Astrocyte (in vitro differentiated cells and primary cell): Measurements from ENCODE around the gene SLC12A5. TPM values are rescaled to one million over a fixed set of nuclear protein-coding genes. Genes with fewer than 3 reads are reported as not detected.

Experiments used
- DNase-seq: peaks from one replicate; pipeline ENCODE4 v3.0.0-alpha.2; 2010; ENCODE audit warnings: low read depth
- FAIRE-seq: peaks from 2 replicates; lab custom pipeline; 2011; peaks lifted over from hg19 to GRCh38; lab: Jason Lieb, UNC
- H2AFZ ChIP-seq: 2 replicates; pipeline ENCODE4 v1.6.0; 2012; ENCODE audit warnings: low read depth, low read length, inconsistent platforms
- H3K27ac ChIP-seq: 2 replicates; pipeline ENCODE4 v1.5.1; 2011; ENCODE audit warnings: low read depth, low read length, inconsistent platforms
- H3K27me3 ChIP-seq: 2 replicates; pipeline ENCODE4 v1.6.0; 2011; ENCODE audit warnings: low read length, inconsistent platforms; ENCODE audit not compliant: insufficient read depth
- H3K36me3 ChIP-seq: 2 replicates; pipeline ENCODE4 v1.5.1; 2011; ENCODE audit warnings: low read length, inconsistent platforms; ENCODE audit not compliant: insufficient read depth
- H3K4me1 ChIP-seq: 2 replicates; pipeline ENCODE4 v1.5.1; 2011; ENCODE audit warnings: low read length, inconsistent platforms; ENCODE audit not compliant: insufficient read depth
- H3K4me2 ChIP-seq: 2 replicates; pipeline ENCODE4 v1.6.0; 2012; ENCODE audit warnings: low read length, inconsistent platforms
- H3K4me3 ChIP-seq: 2 replicates; pipeline ENCODE4 v1.5.1; 2011; ENCODE audit warnings: low read depth, mild to moderate bottlenecking, low read length, inconsistent platforms; ENCODE audit not compliant: insufficient read depth
- H3K79me2 ChIP-seq: 2 replicates; pipeline ENCODE4 v1.6.0; 2012; ENCODE audit warnings: mild to moderate bottlenecking, low read length, inconsistent platforms; ENCODE audit not compliant: insufficient read depth
- H3K9ac ChIP-seq: 2 replicates; pipeline ENCODE4 v1.6.0; 2012; ENCODE audit warnings: mild to moderate bottlenecking, low read length, inconsistent platforms
- H3K9me3 ChIP-seq: 2 replicates; pipeline ENCODE4 v1.5.1; 2012; ENCODE audit warnings: low read depth, mild to moderate bottlenecking, low read length, inconsistent platforms; ENCODE audit not compliant: insufficient read depth
- H4K20me1 ChIP-seq: 2 replicates; pipeline ENCODE4 v1.6.0; 2012; ENCODE audit warnings: low read length, inconsistent platforms; ENCODE audit not compliant: insufficient read depth
- H3K27ac Mint-ChIP-seq: one replicate; pipeline ENCODE4 v1.8.0; 2021; ENCODE audit warnings: mild to moderate bottlenecking, mixed read lengths; ENCODE audit not compliant: unreplicated experiment
- H3K27me3 Mint-ChIP-seq: one replicate; pipeline ENCODE4 v1.8.0; 2021; ENCODE audit warnings: low read depth, mixed read lengths; ENCODE audit not compliant: unreplicated experiment
- H3K36me3 Mint-ChIP-seq: one replicate; pipeline ENCODE4 v1.8.0; 2021; ENCODE audit warnings: low read depth, mixed read lengths; ENCODE audit not compliant: unreplicated experiment
- H3K4me1 Mint-ChIP-seq: one replicate; pipeline ENCODE4 v1.8.0; 2021; ENCODE audit warnings: low read depth, mixed read lengths; ENCODE audit not compliant: unreplicated experiment
- H3K4me3 Mint-ChIP-seq: one replicate; pipeline ENCODE4 v1.8.0; 2021; ENCODE audit warnings: mild to moderate bottlenecking, moderate library complexity, mixed read lengths; ENCODE audit not compliant: unreplicated experiment
- H3K9me3 Mint-ChIP-seq: one replicate; pipeline ENCODE4 v1.8.0; 2021; ENCODE audit warnings: mild to moderate bottlenecking, mixed read lengths; ENCODE audit not compliant: unreplicated experiment
- CTCF ChIP-seq: IDR thresholded peaks from 2 replicates; pipeline ENCODE4 v1.5.1; 2011; ENCODE audit warnings: low read depth, mild to moderate bottlenecking, inconsistent platforms, low read length, moderate library complexity; ENCODE audit not compliant: insufficient read depth
- EZH2 ChIP-seq: IDR thresholded peaks from 2 replicates; pipeline ENCODE4 v1.6.1; 2012; ENCODE audit warnings: mild to moderate bottlenecking, low read length, inconsistent platforms; ENCODE audit not compliant: insufficient read depth
- total RNA-seq: library from RNA; stranded (reverse); gene quantifications from 2 replicates; pipeline ENCODE4 v1.2.1, GENCODE V29; 2021

Gene SLC12A5
- total RNA-seq, 1 donor from 2014 or later, result 14.6 TPM

GRCh38 chr20:46074006-46074405, 45.0 kb downstream of the SLC12A5 start:
- peaks cover 3% of the 10 kb centered on the region for H3K4me1 Mint-ChIP-seq
- no peak overlapping the region for H3K4me2 ChIP-seq
- no peak overlapping the region for H3K9ac ChIP-seq
- H3K27me3 Mint-ChIP-seq, result no peaks in the 10 kb centered on the region
- H3K27me3 ChIP-seq, result no peaks in the 10 kb centered on the region
- peaks cover 7% of the 10 kb centered on the region for H3K36me3 Mint-ChIP-seq
- H4K20me1 ChIP-seq, result peaks cover 79% of the 10 kb centered on the region
- peaks cover 58% of the 10 kb centered on the region for H3K79me2 ChIP-seq
- H3K4me3 ChIP-seq, result no peak overlapping the region
- H3K9me3 ChIP-seq, result no peaks in the 10 kb centered on the region
- no peak overlapping the region for H3K4me3 Mint-ChIP-seq
- DNase-seq, result no peak
- no peak for TF ChIP-seq EZH2
- TF ChIP-seq CTCF, result no peak
- no peak overlapping the region for H2AFZ ChIP-seq
- H3K36me3 ChIP-seq, result peaks cover 29% of the 10 kb centered on the region
- no peak for FAIRE-seq
- H3K27ac Mint-ChIP-seq, result no peak overlapping the region
- no peak overlapping the region for H3K27ac ChIP-seq
- H3K4me1 ChIP-seq, result peaks cover 22% of the 10 kb centered on the region
- H3K9me3 Mint-ChIP-seq, result no peaks in the 10 kb centered on the region

- H3K27ac Mint-ChIP-seq, result no peak overlapping the region
- H3K4me3 ChIP-seq, result no peak overlapping the region
- peaks cover 5% of the 10 kb centered on the region for H3K4me1 ChIP-seq
- no peak overlapping the region for H3K27ac ChIP-seq
- no peak for TF ChIP-seq CTCF
- no peak for TF ChIP-seq EZH2
- H4K20me1 ChIP-seq, result peaks cover 97% of the 10 kb centered on the region
- H3K4me1 Mint-ChIP-seq, result peaks cover 5% of the 10 kb centered on the region
- no peak overlapping the region for H3K9ac ChIP-seq
- H3K9me3 ChIP-seq, result no peaks in the 10 kb centered on the region
- no peaks in the 10 kb centered on the region for H3K9me3 Mint-ChIP-seq
- H2AFZ ChIP-seq, result no peak overlapping the region
- peaks cover 84% of the 10 kb centered on the region for H3K79me2 ChIP-seq
- no peaks in the 10 kb centered on the region for H3K27me3 ChIP-seq
- peaks cover 22% of the 10 kb centered on the region for H3K36me3 ChIP-seq
- DNase-seq (no peak), FAIRE-seq (no peak)
- H3K36me3 Mint-ChIP-seq, result peaks cover 7% of the 10 kb centered on the region
- no peaks in the 10 kb centered on the region for H3K27me3 Mint-ChIP-seq
- no peak overlapping the region for H3K4me3 Mint-ChIP-seq
- no peak overlapping the region for H3K4me2 ChIP-seq
Observed at GRCh38 chr20:46076806-46077205, 47.8 kb downstream of the SLC12A5 start.

- Mint-ChIP-seq H3K4me1 (peaks cover 5% of the 10 kb centered on the region), H3K27me3 (no peaks in the 10 kb centered on the region), H3K9me3 (no peaks in the 10 kb centered on the region), H3K36me3 (peaks cover 7% of the 10 kb centered on the region), H3K27ac (no peak overlapping the region), H3K4me3 (no peak overlapping the region)
- Histone ChIP-seq H3K27ac (no peak overlapping the region), H3K4me2 (no peak overlapping the region), H3K9me3 (no peaks in the 10 kb centered on the region), H3K27me3 (no peaks in the 10 kb centered on the region), H4K20me1 (peaks cover 97% of the 10 kb centered on the region), H2AFZ (no peak overlapping the region), H3K4me3 (no peak overlapping the region), H3K79me2 (peaks cover 88% of the 10 kb centered on the region), H3K9ac (no peak overlapping the region), H3K4me1 (no peaks in the 10 kb centered on the region), H3K36me3 (peaks cover 22% of the 10 kb centered on the region)
- TF ChIP-seq CTCF, result no peak
- TF ChIP-seq EZH2, result no peak
- DNase-seq (no peak), FAIRE-seq (no peak)
Observed at GRCh38 chr20:46077642-46078305, 48.8 kb downstream of the SLC12A5 start.
